Lower leg skin (tissue), 3 donors: ENCODE results near the gene PTCH1.

Experiments used
- POLR2A ChIP-seq, 2 donors: fragments of 450-650 bp; IDR thresholded peaks; one replicate each; pipeline ENCODE4 v1.6.1; 2016 to 2017; ENCODE audit warnings: antibody characterized with exemption in 2 of 2, mild to moderate bottlenecking in 1 of 2, moderate library complexity in 1 of 2
- TF ChIP-seq, protein P1 (sequence below), 3 donors: fragments of 450-650 bp; IDR thresholded peaks; one replicate each; pipeline ENCODE4 v1.5.1; 2016; ENCODE audit warnings: antibody characterized with exemption in 3 of 3, mild to moderate bottlenecking in 3 of 3, moderate library complexity in 2 of 3

- no peak for TF ChIP-seq POLR2A (IDR thresholded peaks at IDR 0.05)
- TF ChIP-seq, protein P1, sequence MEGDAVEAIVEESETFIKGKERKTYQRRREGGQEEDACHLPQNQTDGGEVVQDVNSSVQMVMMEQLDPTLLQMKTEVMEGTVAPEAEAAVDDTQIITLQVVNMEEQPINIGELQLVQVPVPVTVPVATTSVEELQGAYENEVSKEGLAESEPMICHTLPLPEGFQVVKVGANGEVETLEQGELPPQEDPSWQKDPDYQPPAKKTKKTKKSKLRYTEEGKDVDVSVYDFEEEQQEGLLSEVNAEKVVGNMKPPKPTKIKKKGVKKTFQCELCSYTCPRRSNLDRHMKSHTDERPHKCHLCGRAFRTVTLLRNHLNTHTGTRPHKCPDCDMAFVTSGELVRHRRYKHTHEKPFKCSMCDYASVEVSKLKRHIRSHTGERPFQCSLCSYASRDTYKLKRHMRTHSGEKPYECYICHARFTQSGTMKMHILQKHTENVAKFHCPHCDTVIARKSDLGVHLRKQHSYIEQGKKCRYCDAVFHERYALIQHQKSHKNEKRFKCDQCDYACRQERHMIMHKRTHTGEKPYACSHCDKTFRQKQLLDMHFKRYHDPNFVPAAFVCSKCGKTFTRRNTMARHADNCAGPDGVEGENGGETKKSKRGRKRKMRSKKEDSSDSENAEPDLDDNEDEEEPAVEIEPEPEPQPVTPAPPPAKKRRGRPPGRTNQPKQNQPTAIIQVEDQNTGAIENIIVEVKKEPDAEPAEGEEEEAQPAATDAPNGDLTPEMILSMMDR (IDR thresholded peaks at IDR 0.05) = no peak
Observed at GRCh38 chr9:95425910-95426551, 90.7 kb downstream of the PTCH1 start.
